Heart left ventricle (tissue), 16 donors: ENCODE measurements around the gene SPAG9. TPM values are rescaled to one million over a fixed set of nuclear protein-coding genes. Genes with fewer than 3 reads are reported as not detected.

ENCODE experiments used
- ATAC-seq, 4 donors: fragments of 200-7000 bp; cut with Tn5 transposase; one replicate each; pipeline ENCODE4 v1.9.1; 2020 to 2022; ENCODE audit warnings: moderate library complexity in 4 of 4, mild to moderate bottlenecking in 3 of 4, moderate number of reproducible peaks in 1 of 4
- DNase-seq, 5 donors: peaks; one replicate each; pipeline ENCODE4 v3.0.0-alpha.2; 2020
- H3K27ac ChIP-seq, 12 donors: fragments of 200-600 bp; sonication (generic) in 4 of 12; one replicate each; pipeline versions ENCODE4 v1.5.0 to v1.8.0; 2016 to 2022; ENCODE audit warnings: mild to moderate bottlenecking in 2 of 12
- H3K27me3 ChIP-seq, 9 donors: fragments of 200-600 bp; sonication (generic) in 2 of 9; one replicate each; pipeline versions ENCODE4 v1.5.1 to v1.8.0; 2016 to 2022; ENCODE audit warnings: mild to moderate bottlenecking in 3 of 9
- H3K36me3 ChIP-seq, 9 donors: fragments of 200-600 bp; sonication (generic) in 2 of 9; one replicate each; pipeline versions ENCODE4 v1.5.0 to v1.8.0; 2018 to 2022; ENCODE audit warnings: mild to moderate bottlenecking in 2 of 9
- H3K4me1 ChIP-seq, 12 donors: fragments of 200-600 bp; sonication (generic) in 4 of 12; one replicate each; pipeline versions ENCODE4 v1.5.0 to v1.8.0; 2016 to 2022; ENCODE audit warnings: mild to moderate bottlenecking in 3 of 12
- H3K4me3 ChIP-seq, 12 donors: fragments of 200-600 bp; sonication (generic) in 4 of 12; one replicate each; pipeline versions ENCODE4 v1.5.0 to v1.8.0; 2017 to 2022; ENCODE audit warnings: mild to moderate bottlenecking in 9 of 12, moderate library complexity in 4 of 12
- H3K9me3 ChIP-seq, 12 donors: fragments of 200-600 bp; sonication (generic) in 4 of 12; one replicate each; pipeline versions ENCODE4 v1.5.0 to v1.8.0; 2016 to 2022; ENCODE audit warnings: mild to moderate bottlenecking in 1 of 12
- POLR2A ChIP-seq, 2 donors: fragments of 450-650 bp; IDR thresholded peaks; one replicate each; pipeline ENCODE4 v1.6.1; 2017; ENCODE audit warnings: antibody characterized with exemption in 2 of 2, mild to moderate bottlenecking in 2 of 2, moderate library complexity in 2 of 2
- WGBS, 4 donors: extraction: QIAGEN DNeasy Blood & Tissue Kit in 2 of 4; methylation state at CpG; one replicate each; pipeline versions ENCODE4 v1.1.5 to v1.1.7; 2013 to 2018; 5-methylcytosine and 5-hydroxymethylcytosine counted together
- intact Hi-C, 10 donors: fragments of 100-400 bp; cut with DNase I; formaldehyde crosslinking; loops; one replicate each; pipeline versions ENCODE4 v1.11.1 to v1.14.2; 2022
- polyA plus RNA-seq, 2 donors: library from polyadenylated mRNA; stranded (reverse); fragments of 200-250 nt; gene quantifications; one replicate each; pipeline ENCODE4 v1.2.3, GENCODE V29; 2013
- total RNA-seq, 9 donors: library from RNA; depleted of rRNA in 2 of 9; stranded (reverse); fragments of >200 nt in 2 of 9; fragmentation: NEBNext Ultra II Directional in 3 of 9; extraction: Animal tissue kit (Norgen Biotek cat#: 25700) in 3 of 9; gene quantifications; one replicate each; pipeline versions ENCODE4 v1.1.0 to v1.2.4, GENCODE V29; 2016 to 2023
- TF ChIP-seq, protein P1 (sequence below), 12 donors: fragments of 200-600 bp; sonication (generic) in 4 of 12; IDR thresholded peaks; one replicate each; pipeline versions ENCODE4 v1.5.0 to v1.8.0; 2018 to 2022; ENCODE audit warnings: antibody characterized with exemption in 12 of 12, mild to moderate bottlenecking in 5 of 12
- donor health status: ischemic (EF 13 %, LVEDD 7.1; RV severe dilation, severe dysfunction).
- donor health status: healthy with polysubstance abuse.
- donor health status: DM: no; HTN: yes; CAD: no.
- donor health status: DM: no; HTN: no; CAD: no.
- donor health status: ischemic (EF 25% LVEDD 6.9; RV normal size, moderate dysfunction).
- donor health status: ischemic (EF 25% LVEDD 5.7; RV mildly dilated, moderate dysfunction).
- donor health status: healthy.
- donor health status: DM: yes; HTN: yes; CAD: no.
- donor health status: ischemic (EF 35%, LVEDD 5.7; RV mildly dilated, moderate dysfunction).
- donor health status: nonischemic (EF 11% LVEDD 7.7; RV severe dilation, severe dysfunction).
- donor health status: DM: yes; HTN: yes; CAD: no.
- donor health status: PGD.
- donor health status: ischemic (EF 29% LVEDD 5.4; RV normal size, mild dysfunction).
- donor health status: nonischemic (EF 23%, LVEDD 6.1; RV moderate dilation, normal function).

The SPAG9 gene
- total and polyA plus RNA-seq, 11 donors = 15.9 to 65.4 (median 52.9) TPM

DNA sequence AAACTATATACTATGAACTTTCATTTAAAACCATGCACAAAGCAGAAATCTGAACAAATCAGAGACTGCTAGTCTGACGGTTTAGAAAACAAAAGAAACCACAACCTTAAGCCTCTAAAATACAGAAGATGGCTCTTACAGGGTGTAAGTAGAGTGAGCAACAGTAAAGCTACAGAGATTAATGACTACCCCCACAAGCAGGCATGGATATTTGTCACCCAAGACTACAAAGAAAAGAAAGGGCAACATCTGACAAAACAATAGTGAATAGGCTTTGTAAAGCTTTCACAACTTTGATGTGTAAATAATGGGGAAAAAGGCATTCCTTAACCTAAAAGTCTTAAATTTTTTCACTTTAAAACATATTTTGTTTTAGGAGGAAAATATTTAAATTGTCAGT is 75.0 kb downstream of the SPAG9 start:
- Histone ChIP-seq H3K9me3 (no peaks in the 10 kb centered on the region), H3K27me3 (no peaks in the 10 kb centered on the region), H3K36me3 (peaks cover 0 to 9% (median 0%) of the 10 kb centered on the region in 9 donors), H3K4me1 (peaks cover 0 to 32% (median 3%) of the 10 kb centered on the region in 12 donors), H3K4me3 (peak overlapping the region in 3 of 12 donors; percentile 42 to 55 (median 48)), H3K27ac (peak overlapping the region in 2 of 12 donors; percentile 5 to 35)
- WGBS, 4 donors = 75 to 79% (median 77%) methylated on average over 1 of the region's 1 CpG
- intact Hi-C loops = no loop called here
- TF ChIP-seq, protein P1, sequence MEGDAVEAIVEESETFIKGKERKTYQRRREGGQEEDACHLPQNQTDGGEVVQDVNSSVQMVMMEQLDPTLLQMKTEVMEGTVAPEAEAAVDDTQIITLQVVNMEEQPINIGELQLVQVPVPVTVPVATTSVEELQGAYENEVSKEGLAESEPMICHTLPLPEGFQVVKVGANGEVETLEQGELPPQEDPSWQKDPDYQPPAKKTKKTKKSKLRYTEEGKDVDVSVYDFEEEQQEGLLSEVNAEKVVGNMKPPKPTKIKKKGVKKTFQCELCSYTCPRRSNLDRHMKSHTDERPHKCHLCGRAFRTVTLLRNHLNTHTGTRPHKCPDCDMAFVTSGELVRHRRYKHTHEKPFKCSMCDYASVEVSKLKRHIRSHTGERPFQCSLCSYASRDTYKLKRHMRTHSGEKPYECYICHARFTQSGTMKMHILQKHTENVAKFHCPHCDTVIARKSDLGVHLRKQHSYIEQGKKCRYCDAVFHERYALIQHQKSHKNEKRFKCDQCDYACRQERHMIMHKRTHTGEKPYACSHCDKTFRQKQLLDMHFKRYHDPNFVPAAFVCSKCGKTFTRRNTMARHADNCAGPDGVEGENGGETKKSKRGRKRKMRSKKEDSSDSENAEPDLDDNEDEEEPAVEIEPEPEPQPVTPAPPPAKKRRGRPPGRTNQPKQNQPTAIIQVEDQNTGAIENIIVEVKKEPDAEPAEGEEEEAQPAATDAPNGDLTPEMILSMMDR (IDR thresholded peaks at IDR 0.05) = no peak
- TF ChIP-seq POLR2A (IDR thresholded peaks at IDR 0.05) = no peak
- ATAC-seq = no peak
- DNase-seq = no peak

DNA sequence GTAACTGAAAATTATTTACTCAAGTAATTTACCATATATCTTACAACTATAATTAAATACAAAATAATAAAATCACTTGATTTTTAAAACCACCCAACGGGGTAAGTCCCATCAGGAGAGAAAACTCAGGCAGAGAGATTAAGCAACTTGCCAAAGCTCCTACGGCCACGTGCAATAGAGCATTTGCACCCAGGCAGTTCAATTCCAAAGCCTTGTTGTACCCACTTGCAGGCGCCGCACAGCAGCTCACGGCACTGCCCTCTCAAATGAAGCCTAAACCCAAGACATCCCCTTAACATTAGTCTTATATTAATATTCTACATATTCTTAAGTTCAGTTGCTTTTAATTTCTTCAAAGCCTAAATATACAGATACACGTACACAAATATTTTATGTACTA is 75.7 kb downstream of the SPAG9 start:
- H3K4me3 ChIP-seq = no peak overlapping the region
- H3K27me3 ChIP-seq = no peaks in the 10 kb centered on the region
- no peak for DNase-seq
- intact Hi-C loops = no loop called here
- H3K4me1 ChIP-seq = peaks cover 0 to 32% (median 3%) of the 10 kb centered on the region in 12 donors
- TF ChIP-seq, protein P1 (IDR thresholded peaks at IDR 0.05) = no peak
- TF ChIP-seq POLR2A (IDR thresholded peaks at IDR 0.05) = no peak
- no peak for ATAC-seq
- no peaks in the 10 kb centered on the region for H3K9me3 ChIP-seq
- peaks cover 0 to 15% (median 0%) of the 10 kb centered on the region in 9 donors for H3K36me3 ChIP-seq
- no peak overlapping the region for H3K27ac ChIP-seq
- 78 to 84% (median 82%) methylated on average over 7 of the region's 7 CpGs for WGBS, 4 donors

DNA sequence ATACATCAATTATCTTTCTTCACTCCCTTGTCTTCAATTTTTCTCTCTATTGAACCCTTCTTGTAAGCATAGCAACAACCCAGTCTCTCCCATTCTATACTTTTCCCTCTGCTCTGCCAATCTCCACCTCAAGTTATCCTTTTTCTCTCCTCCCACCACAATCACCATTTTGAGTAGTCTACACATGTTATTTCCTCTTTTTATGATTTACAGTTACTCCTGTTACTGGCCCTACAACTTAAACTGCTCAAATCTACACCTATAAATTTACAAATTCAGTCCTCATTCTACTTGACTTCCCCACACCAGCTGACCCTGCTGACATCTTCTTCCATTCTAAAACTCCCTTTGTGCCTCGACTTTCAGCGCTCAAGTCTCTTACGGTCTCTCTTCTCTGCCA is 84.6 kb downstream of the SPAG9 start:
- peak overlapping the region in 2 of 12 donors; percentile 1 to 24 for H3K27ac ChIP-seq
- H3K36me3 ChIP-seq = peaks cover 0 to 42% (median 22%) of the 10 kb centered on the region in 9 donors
- intact Hi-C loops = loop anchor here in 1 of 10 donors (2.0 kb wide), 1 partner anchor 19 kb away; no protein-coding TSS in a partner anchor
- peaks cover 0 to 15% (median 10%) of the 10 kb centered on the region in 12 donors for H3K4me1 ChIP-seq
- TF ChIP-seq POLR2A (IDR thresholded peaks at IDR 0.05) = no peak
- TF ChIP-seq, protein P1 (IDR thresholded peaks at IDR 0.05) = no peak
- no peak overlapping the region for H3K4me3 ChIP-seq
- ATAC-seq (no peak), DNase-seq (no peak)
- no peaks in the 10 kb centered on the region for H3K27me3 ChIP-seq
- no peaks in the 10 kb centered on the region for H3K9me3 ChIP-seq
- WGBS, 4 donors = 91 to 98% (median 95%) methylated on average over 3 of the region's 3 CpGs

DNA sequence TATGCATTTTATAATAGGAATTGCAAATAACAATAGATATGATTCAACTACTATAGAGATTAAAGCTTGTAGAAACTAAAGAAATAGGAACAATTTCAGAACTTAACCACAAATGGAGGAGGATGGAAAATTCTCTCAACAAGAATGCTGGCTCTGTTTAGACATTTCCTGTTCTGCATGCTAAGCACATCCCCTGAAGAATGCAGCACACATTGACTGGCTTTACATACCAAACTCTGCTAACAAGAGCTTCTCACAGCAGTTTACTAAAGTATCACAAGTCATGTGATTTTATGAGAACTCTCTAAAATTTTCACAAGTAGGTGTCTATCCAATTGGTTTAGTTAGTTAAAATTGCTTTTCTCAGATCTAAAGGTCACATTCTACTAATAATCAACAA is 85.2 kb downstream of the SPAG9 start:
- Histone ChIP-seq H3K4me3 (no peak overlapping the region), H3K27ac (peak overlapping the region in 4 of 12 donors; percentile 1 to 24 (median 14)), H3K27me3 (no peaks in the 10 kb centered on the region), H3K9me3 (no peaks in the 10 kb centered on the region), H3K36me3 (peaks cover 0 to 36% (median 22%) of the 10 kb centered on the region in 9 donors), H3K4me1 (peaks cover 0 to 16% (median 10%) of the 10 kb centered on the region in 12 donors)
- no peak for TF ChIP-seq POLR2A (IDR thresholded peaks at IDR 0.05)
- TF ChIP-seq, protein P1 (IDR thresholded peaks at IDR 0.05) = no peak
- DNase-seq (no peak), ATAC-seq (peak in 2 of 4 donors; percentile 37 to 41)
- intact Hi-C loops = no loop called here
